ENCODE measurements around the gene GRN.
"Not testable (repeated sequence)": the region's sequence is repeated elsewhere in the genome, so short reads cannot be mapped to it uniquely, and the experiment has no call there.

GRN gene

DNA sequence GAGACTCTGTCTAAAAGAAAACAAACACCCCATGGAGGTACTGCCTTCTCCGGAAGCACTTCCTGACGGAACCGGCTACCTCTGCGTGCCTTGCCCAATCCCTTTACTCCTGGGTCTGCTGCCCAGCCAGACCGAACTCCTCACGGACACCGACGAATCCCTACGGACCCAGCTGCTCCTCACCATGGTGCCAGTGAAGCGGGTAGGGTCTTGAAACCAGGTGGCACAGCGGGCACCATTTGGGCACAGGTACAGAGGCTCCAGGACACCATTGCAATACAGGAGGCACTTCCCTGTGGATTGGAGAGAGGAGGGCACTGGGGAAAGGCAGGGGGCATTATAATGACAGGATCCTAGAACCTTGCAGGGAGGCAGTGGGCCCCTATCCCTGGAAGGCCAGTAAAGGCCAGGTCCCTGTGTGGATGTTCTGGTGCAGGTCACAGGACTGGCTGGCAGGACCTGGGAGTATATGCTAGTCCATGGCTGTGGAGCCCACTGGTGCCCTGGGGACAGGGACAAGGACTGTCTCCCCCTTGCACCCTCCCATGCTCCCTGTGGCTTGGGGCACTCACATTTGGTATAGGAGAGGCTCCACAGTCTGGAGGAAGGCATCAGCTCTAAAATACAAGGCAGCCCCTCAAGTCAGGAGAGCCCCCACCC is 22.7 kb upstream of the GRN start:
- DNase-seq, result no peak

GRCh38 chr17:44323359-44324091 is 21.6 kb upstream of the GRN start:
- no peak for DNase-seq

DNA sequence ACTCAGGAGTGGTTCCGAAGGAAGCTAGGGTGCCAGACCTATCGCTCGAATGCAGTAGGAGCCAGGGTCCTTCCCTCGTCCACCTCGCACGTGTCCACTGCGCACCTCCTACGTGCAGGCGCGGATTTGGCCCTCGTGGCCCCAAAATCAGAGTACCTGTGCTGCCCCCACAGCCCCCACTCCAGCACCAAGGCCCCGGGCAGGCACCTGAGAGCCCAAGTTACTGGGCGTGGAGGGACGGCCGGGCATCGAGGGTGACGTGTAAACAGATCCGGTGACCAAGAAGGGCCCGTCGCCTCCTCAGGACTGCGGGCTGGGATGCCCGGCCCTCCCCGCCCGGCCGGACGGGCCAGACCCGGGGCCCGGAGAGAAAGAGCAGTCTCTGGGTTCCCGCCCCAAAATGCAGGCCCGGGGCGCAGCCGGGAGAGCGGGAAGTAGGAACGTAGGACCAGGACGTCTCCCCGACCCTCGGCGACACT is 21.0 kb upstream of the GRN start:
- DNase-seq, result no peak

DNA sequence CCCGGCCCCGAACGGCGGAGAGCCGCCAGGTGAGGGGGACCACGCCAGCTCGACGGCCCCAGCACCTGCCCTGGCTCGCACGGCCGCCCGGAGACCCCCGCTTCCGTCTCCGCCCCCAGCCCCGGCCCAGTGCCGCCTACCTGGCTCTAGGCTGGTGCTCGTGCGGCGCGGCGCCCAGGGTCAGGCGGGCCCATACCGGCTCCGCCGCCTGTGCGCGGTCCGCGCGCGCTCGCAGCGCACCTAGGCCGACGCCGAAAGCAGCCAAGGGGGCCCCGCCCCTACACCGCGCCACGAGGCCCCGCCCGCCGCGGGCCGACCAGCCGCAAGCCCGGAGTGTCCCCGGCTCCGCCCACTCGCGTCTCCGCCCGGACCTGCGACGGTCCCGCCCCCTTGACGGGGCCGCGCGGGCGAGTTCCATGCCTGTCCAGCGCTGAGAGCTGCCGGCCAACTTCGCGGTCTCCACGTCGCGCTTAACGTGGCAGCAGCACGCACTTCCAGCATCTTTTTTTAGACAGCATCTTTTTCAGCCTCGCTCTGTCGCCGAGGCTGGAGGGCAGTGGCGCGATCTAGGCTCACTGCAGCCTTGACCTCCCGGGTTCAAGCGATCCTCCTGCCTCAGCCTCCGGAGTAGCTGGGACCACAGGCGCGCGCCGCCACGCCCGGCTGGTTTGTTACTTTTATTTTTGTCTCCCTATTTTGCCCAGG is 20.4 kb upstream of the GRN start, which contains the start of gene SLC25A39:
SLC25A39 (minus strand) TSS at position 253 of the 705 bp plus-strand sequence. CDS start 1,261 bp downstream, outside the sequence.
- peak; percentile 55 for DNase-seq

GRCh38 chr17:44326861-44327444 is 18.1 kb upstream of the GRN start:
- DNase-seq, result peak; percentile 58

- no peak for DNase-seq
These were observed 17.2 kb upstream of the GRN start for GRCh38 chr17:44327715-44328449.

DNA sequence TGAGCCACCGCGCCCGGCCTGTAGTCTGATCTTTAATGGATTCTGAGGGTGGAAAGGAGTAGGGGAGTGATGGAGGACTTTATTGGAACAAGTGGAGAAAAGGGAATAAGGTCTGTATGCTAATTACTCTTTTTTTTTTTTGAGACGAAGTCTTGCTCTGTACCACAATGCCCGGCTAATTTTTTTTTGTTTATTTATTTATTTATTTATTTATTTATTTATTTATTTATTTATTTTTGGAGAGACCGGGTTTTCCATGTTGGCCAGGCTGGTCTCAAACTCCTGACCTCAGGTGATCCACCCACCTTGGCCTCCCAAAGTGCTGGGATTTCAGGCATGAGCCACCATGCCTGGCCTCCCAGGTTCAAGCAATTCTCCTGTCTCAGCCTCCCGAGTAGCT is 15.6 kb upstream of the GRN start:
- DNase-seq, result not testable (repeated sequence)

GRCh38 chr17:44330263-44330662 is 14.8 kb upstream of the GRN start:
- DNase-seq, result not testable (repeated sequence)

- peak; percentile 55 for DNase-seq
These were observed 13.8 kb upstream of the GRN start for GRCh38 chr17:44331249-44331760.

DNA sequence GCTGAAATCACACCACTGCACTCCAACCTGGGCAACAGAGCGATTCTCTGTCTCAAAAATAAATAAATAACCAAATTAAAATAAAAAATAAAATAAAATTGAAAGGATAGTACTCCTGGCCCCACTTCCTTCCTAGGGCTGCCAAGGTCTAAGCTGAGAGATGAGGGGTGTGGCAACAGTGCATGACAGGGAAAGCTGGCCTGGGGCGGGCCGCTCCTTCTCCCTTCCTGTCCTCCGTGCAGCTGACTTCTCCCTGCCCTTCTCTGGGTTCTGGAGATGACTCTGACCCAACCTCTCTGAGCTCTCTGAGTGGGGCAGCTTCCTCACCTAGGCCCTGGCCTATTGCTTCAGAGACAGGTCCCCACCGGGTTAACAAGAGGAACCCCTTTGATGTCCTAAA is 11.7 kb upstream of the GRN start:
- no peak for DNase-seq

DNA sequence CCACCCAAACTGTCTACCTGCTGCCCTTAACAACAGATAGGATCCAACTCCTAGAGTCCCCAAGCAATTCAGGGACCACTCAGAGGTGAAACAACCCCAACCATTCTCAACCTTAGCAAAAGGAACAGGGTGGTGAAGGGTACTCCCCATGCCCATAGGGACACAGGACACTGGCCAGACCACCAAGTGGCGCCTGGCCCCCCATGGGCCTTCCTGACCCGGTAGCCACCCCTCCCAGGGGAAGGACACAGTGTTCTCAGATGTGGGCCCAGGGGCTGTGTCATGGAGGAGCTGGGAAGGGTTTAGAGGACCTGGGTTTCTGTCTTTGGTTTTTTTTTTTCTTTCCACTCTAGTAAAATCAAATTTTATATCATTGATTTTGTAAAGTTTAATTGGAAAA is 10.8 kb upstream of the GRN start:
- DNase-seq, result no peak

GRCh38 chr17:44334727-44335126 is 10.4 kb upstream of the GRN start:
- no peak for DNase-seq

- DNase-seq, result no peak
These were observed 9.5 kb upstream of the GRN start for GRCh38 chr17:44335564-44335963.

- DNase-seq, result no peak
These were observed 9.1 kb upstream of the GRN start for GRCh38 chr17:44335968-44336367.

GRCh38 chr17:44338702-44339101 is 6.4 kb upstream of the GRN start:
- DNase-seq, result no peak

DNA sequence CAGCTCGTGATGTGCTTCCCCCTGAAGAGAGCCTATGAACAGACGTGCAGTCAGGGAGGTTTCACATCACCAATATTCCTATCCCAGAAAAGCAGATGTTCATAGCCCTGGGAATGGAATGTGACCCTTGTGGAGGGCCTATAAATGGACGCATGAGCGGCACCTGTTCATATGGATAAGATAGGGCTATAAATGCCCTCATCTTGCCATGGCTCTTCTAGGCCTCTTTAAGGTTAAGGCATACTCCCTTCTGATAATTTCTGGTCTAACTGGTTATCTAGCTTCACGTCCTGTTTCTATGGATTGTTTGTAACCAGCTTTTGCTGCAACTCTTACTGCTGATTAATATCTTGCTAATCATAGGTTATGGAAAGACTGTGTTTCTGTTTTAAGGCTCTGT is 4.5 kb upstream of the GRN start:
- not testable (repeated sequence) for DNase-seq

DNA sequence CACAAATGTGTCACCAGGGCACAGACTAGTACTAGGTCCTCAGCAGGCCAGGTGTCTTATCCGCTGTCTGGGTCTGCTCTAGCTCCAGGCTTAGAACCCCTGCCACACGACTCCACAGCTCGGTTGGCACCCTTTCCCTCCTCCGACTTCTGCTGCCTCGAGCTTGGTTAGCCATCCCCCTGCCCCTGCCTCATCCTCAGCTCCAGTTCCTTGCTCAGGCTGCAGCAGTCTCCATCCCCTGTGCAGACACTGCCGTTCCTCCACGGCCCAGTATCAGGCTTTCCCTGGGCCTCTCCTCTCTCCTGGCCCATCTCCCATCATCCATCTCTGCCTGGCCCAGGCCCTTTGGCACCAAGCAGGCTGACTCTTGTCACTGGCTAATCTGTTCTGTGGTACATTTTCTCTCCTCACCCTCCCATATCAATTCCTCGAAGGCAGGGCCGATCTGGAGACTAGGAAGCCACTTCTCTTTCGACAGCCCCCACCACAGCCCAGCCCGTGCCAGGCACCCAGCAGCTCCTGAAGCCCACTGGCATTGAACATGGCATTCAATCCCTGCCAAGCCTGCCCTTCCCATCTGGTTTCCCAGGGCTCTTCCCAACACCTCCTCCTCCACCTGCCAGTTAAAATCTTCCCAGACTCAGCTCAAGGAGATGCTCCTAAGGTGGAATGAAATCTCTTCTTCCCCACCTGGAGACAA is 1.4 kb upstream of the GRN start:
- no peak for DNase-seq

- DNase-seq, result no peak
These were observed 438 bp downstream of the GRN start for GRCh38 chr17:44345454-44346026.

DNA sequence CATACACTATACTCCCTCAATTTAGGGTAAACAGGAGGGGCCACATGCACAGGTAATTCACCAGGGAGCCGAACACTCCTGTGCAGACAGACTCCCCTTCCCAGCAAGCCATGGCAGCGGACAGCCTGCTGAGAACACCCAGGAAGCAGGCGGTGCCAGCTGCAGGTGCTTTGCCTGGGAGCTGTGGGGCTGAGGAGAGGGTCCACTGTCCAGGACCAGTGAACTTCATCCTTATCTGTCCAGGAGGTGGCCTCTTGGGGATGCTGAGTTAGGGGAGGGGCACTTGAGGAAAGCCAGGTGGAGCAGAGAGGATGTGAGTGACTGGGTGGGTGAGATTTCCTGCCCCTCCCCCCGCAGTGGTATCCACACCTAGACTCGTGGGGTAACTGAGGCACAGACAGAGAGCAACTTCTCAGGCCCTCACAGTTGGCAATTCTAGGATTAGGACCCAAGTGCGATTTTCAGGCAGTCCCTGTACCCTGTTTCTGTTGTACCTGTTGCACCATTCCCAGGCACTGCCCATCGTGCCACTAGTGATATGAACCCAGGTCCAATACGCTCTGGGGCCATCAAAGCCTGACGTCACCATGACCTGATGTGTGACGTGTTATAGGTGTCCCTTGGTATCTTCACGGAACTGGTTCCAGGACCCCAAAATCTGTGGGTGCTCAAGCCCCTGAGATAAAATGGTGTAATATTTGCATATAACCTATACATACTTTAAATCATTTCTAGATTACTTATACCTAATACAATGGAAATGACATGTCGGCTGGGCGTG is 1.2 kb downstream of the GRN start:
- DNase-seq, result no peak
